ENCODE results near the gene SPRY2.

SPRY2 gene

GRCh38 chr13:80341101-80341755 lies at the start of gene SPRY2 (continued):
- TF ChIP-seq ZBTB44 (tag by site-specific recombination; IDR thresholded peaks at IDR 0.05), result peak; percentile 78
- TF ChIP-seq, protein P1, sequence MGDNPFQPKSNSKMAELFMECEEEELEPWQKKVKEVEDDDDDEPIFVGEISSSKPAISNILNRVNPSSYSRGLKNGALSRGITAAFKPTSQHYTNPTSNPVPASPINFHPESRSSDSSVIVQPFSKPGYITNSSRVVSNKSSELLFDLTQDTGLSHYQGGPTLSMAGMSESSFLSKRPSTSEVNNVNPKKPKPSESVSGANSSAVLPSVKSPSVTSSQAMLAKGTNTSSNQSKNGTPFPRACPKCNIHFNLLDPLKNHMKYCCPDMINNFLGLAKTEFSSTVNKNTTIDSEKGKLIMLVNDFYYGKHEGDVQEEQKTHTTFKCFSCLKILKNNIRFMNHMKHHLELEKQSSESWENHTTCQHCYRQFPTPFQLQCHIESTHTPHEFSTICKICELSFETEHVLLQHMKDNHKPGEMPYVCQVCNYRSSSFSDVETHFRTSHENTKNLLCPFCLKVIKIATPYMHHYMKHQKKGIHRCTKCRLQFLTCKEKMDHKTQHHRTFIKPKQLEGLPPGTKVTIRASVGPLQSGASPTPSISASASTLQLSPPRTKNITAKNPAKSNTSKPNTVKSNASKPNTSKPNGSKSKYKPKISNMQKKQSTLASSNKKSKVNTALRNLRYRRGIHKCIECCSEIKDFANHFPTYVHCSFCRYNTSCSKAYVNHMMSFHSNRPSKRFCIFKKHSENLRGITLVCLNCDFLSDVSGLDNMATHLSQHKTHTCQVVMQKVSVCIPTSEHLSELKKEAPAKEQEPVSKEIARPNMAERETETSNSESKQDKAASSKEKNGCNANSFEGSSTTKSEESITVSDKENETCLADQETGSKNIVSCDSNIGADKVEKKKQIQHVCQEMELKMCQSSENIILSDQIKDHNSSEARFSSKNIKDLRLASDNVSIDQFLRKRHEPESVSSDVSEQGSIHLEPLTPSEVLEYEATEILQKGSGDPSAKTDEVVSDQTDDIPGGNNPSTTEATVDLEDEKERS (tag by site-specific recombination; IDR thresholded peaks at IDR 0.05), result no peak
- TF ChIP-seq, protein P2, sequence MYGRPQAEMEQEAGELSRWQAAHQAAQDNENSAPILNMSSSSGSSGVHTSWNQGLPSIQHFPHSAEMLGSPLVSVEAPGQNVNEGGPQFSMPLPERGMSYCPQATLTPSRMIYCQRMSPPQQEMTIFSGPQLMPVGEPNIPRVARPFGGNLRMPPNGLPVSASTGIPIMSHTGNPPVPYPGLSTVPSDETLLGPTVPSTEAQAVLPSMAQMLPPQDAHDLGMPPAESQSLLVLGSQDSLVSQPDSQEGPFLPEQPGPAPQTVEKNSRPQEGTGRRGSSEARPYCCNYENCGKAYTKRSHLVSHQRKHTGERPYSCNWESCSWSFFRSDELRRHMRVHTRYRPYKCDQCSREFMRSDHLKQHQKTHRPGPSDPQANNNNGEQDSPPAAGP (tag by site-specific recombination; IDR thresholded peaks at IDR 0.05), result peak; percentile 78
- TF ChIP-seq, protein P3, sequence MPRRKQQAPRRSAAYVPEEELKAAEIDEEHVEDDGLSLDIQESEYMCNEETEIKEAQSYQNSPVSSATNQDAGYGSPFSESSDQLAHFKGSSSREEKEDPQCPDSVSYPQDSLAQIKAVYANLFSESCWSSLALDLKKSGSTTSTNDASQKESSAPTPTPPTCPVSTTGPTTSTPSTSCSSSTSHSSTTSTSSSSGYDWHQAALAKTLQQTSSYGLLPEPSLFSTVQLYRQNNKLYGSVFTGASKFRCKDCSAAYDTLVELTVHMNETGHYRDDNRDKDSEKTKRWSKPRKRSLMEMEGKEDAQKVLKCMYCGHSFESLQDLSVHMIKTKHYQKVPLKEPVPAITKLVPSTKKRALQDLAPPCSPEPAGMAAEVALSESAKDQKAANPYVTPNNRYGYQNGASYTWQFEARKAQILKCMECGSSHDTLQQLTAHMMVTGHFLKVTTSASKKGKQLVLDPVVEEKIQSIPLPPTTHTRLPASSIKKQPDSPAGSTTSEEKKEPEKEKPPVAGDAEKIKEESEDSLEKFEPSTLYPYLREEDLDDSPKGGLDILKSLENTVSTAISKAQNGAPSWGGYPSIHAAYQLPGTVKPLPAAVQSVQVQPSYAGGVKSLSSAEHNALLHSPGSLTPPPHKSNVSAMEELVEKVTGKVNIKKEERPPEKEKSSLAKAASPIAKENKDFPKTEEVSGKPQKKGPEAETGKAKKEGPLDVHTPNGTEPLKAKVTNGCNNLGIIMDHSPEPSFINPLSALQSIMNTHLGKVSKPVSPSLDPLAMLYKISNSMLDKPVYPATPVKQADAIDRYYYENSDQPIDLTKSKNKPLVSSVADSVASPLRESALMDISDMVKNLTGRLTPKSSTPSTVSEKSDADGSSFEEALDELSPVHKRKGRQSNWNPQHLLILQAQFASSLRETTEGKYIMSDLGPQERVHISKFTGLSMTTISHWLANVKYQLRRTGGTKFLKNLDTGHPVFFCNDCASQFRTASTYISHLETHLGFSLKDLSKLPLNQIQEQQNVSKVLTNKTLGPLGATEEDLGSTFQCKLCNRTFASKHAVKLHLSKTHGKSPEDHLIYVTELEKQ (tag by site-specific recombination; IDR thresholded peaks at IDR 0.05; ENCODE audit: borderline replicate concordance), result no peak
- TF ChIP-seq, protein P4, sequence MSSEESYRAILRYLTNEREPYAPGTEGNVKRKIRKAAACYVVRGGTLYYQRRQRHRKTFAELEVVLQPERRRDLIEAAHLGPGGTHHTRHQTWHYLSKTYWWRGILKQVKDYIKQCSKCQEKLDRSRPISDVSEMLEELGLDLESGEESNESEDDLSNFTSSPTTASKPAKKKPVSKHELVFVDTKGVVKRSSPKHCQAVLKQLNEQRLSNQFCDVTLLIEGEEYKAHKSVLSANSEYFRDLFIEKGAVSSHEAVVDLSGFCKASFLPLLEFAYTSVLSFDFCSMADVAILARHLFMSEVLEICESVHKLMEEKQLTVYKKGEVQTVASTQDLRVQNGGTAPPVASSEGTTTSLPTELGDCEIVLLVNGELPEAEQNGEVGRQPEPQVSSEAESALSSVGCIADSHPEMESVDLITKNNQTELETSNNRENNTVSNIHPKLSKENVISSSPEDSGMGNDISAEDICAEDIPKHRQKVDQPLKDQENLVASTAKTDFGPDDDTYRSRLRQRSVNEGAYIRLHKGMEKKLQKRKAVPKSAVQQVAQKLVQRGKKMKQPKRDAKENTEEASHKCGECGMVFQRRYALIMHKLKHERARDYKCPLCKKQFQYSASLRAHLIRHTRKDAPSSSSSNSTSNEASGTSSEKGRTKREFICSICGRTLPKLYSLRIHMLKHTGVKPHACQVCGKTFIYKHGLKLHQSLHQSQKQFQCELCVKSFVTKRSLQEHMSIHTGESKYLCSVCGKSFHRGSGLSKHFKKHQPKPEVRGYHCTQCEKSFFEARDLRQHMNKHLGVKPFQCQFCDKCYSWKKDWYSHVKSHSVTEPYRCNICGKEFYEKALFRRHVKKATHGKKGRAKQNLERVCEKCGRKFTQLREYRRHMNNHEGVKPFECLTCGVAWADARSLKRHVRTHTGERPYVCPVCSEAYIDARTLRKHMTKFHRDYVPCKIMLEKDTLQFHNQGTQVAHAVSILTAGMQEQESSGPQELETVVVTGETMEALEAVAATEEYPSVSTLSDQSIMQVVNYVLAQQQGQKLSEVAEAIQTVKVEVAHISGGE (tag by site-specific recombination; conservative IDR thresholded peaks at IDR 0.05; ENCODE audit: low read depth), result peak; percentile 87
- no peak for TF ChIP-seq ZNF529 (tag by site-specific recombination; IDR thresholded peaks at IDR 0.05; ENCODE audit: insufficient replicate concordance)
- TF ChIP-seq ZNF140 (tag by site-specific recombination; IDR thresholded peaks at IDR 0.05), result no peak
- no peak for TF ChIP-seq ZNF426 (tag by site-specific recombination; IDR thresholded peaks at IDR 0.05)
- peak; percentile 90 for TF ChIP-seq OSR2 (tag by site-specific recombination; IDR thresholded peaks at IDR 0.05)
- TF ChIP-seq ZNF146 (tag by site-specific recombination; IDR thresholded peaks at IDR 0.05), result no peak
- TF ChIP-seq, protein P5, sequence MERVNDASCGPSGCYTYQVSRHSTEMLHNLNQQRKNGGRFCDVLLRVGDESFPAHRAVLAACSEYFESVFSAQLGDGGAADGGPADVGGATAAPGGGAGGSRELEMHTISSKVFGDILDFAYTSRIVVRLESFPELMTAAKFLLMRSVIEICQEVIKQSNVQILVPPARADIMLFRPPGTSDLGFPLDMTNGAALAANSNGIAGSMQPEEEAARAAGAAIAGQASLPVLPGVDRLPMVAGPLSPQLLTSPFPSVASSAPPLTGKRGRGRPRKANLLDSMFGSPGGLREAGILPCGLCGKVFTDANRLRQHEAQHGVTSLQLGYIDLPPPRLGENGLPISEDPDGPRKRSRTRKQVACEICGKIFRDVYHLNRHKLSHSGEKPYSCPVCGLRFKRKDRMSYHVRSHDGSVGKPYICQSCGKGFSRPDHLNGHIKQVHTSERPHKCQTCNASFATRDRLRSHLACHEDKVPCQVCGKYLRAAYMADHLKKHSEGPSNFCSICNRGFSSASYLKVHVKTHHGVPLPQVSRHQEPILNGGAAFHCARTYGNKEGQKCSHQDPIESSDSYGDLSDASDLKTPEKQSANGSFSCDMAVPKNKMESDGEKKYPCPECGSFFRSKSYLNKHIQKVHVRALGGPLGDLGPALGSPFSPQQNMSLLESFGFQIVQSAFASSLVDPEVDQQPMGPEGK (tag by site-specific recombination; IDR thresholded peaks at IDR 0.05), result peak; percentile 94
- TF ChIP-seq ZNF292 (tag by site-specific recombination; IDR thresholded peaks at IDR 0.05; ENCODE audit: borderline replicate concordance, low read depth), result no peak
- no peak for TF ChIP-seq ZNF555 (tag by site-specific recombination; conservative IDR thresholded peaks at IDR 0.05)
- TF ChIP-seq ZNF202 (tag by site-specific recombination; IDR thresholded peaks at IDR 0.05; ENCODE audit: borderline replicate concordance), result no peak
- no peak for TF ChIP-seq ZNF621 (tag by site-specific recombination; IDR thresholded peaks at IDR 0.05)
- no peak for TF ChIP-seq ZNF184 (tag by site-specific recombination; IDR thresholded peaks at IDR 0.05)
- peak; percentile 79 for TF ChIP-seq SP2 (tag by site-specific recombination; IDR thresholded peaks at IDR 0.05)
- TF ChIP-seq, protein P6, sequence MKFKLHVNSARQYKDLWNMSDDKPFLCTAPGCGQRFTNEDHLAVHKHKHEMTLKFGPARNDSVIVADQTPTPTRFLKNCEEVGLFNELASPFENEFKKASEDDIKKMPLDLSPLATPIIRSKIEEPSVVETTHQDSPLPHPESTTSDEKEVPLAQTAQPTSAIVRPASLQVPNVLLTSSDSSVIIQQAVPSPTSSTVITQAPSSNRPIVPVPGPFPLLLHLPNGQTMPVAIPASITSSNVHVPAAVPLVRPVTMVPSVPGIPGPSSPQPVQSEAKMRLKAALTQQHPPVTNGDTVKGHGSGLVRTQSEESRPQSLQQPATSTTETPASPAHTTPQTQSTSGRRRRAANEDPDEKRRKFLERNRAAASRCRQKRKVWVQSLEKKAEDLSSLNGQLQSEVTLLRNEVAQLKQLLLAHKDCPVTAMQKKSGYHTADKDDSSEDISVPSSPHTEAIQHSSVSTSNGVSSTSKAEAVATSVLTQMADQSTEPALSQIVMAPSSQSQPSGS (tag by site-specific recombination; IDR thresholded peaks at IDR 0.05; ENCODE audit: low read depth), result peak; percentile 71
- TF ChIP-seq ZNF544 (tag by site-specific recombination; IDR thresholded peaks at IDR 0.05), result no peak
- TF ChIP-seq ZNF610 (tag by site-specific recombination; IDR thresholded peaks at IDR 0.05; ENCODE audit: borderline replicate concordance), result 0 out of 2 replicates have a peak, but pooled peaks have one; percentile 37
